HEK293T (cell line): Measurements from ENCODE around the gene EPHX1.

Source experiments
- CTCF ChIA-PET: fragments of 350-600 bp; formaldehyde crosslinking; extraction: SDS; loops from one replicate; lab custom pipeline; 2021; ENCODE audit warnings: antibody characterized with exemption, inconsistent platforms; lab: Yijun Ruan, JAX
- POLR2A ChIA-PET: fragments of 350-600 bp; formaldehyde crosslinking; extraction: SDS; loops from one replicate; lab custom pipeline; 2020; ENCODE audit warnings: antibody characterized with exemption, inconsistent platforms; lab: Yijun Ruan, JAX
- DNase-seq: peaks from one replicate; pipeline ENCODE4 v3.0.0; 2012; ENCODE audit warnings: mixed read lengths; ENCODE audit errors: extremely low spot score
- ARNT ChIP-seq: fragments of 450-650 bp; IDR thresholded peaks from 2 replicates; pipeline ENCODE4 v1.6.1; 2017; ENCODE audit warnings: mild to moderate bottlenecking
- BHLHE40 ChIP-seq: fragments of 450-650 bp; IDR thresholded peaks from 2 replicates; pipeline ENCODE4 v1.6.1; 2016; ENCODE audit warnings: mild to moderate bottlenecking, moderate library complexity, borderline replicate concordance
- CTBP1 ChIP-seq: fragments of 450-650 bp; IDR thresholded peaks from 2 replicates; pipeline ENCODE4 v1.6.1; 2016; ENCODE audit warnings: borderline replicate concordance
- ELF4 ChIP-seq: fragments of 450-650 bp; IDR thresholded peaks from 2 replicates; pipeline ENCODE4 v1.6.1; 2017; ENCODE audit warnings: antibody characterized with exemption
- FOXA1 ChIP-seq: fragments of 450-650 bp; IDR thresholded peaks from 2 replicates; pipeline ENCODE4 v1.6.1; 2016; ENCODE audit warnings: mild to moderate bottlenecking
- FOXK2 ChIP-seq: fragments of 450-650 bp; IDR thresholded peaks from 2 replicates; pipeline ENCODE4 v1.6.1; 2016; ENCODE audit warnings: mild to moderate bottlenecking
- FOXM1 ChIP-seq: fragments of 450-650 bp; IDR thresholded peaks from 2 replicates; pipeline ENCODE4 v1.6.1; 2017; ENCODE audit warnings: mild to moderate bottlenecking, borderline replicate concordance
- HDGF ChIP-seq: fragments of 450-650 bp; IDR thresholded peaks from 2 replicates; pipeline ENCODE4 v1.6.1; 2017; ENCODE audit warnings: antibody characterized with exemption, borderline replicate concordance
- L3MBTL2 ChIP-seq: fragments of 450-650 bp; conservative IDR thresholded peaks from 2 replicates; pipeline ENCODE4 v1.6.1; 2016; ENCODE audit warnings: mild to moderate bottlenecking
- LEF1 ChIP-seq: fragments of 450-650 bp; IDR thresholded peaks from 2 replicates; pipeline ENCODE4 v1.6.1; 2017; ENCODE audit warnings: mild to moderate bottlenecking, borderline replicate concordance
- NFRKB ChIP-seq: fragments of 450-650 bp; IDR thresholded peaks from 2 replicates; pipeline ENCODE4 v1.6.1; 2016; ENCODE audit warnings: mild to moderate bottlenecking, moderate library complexity
- SP1 ChIP-seq: fragments of 450-650 bp; IDR thresholded peaks from 2 replicates; pipeline ENCODE4 v1.6.1; 2017
- SUZ12 ChIP-seq: fragments of 450-650 bp; IDR thresholded peaks from 2 replicates; pipeline ENCODE4 v1.6.1; 2016; ENCODE audit warnings: mild to moderate bottlenecking
- TARDBP ChIP-seq: fragments of 450-650 bp; IDR thresholded peaks from 2 replicates; pipeline ENCODE4 v1.6.1; 2016
- ZNF384 ChIP-seq: fragments of 450-650 bp; IDR thresholded peaks from 2 replicates; pipeline ENCODE4 v1.6.1; 2016
- TF ChIP-seq, protein P1 (sequence below): fragments of 450-650 bp; IDR thresholded peaks from 2 replicates; pipeline ENCODE4 v1.6.1; 2016

Gene EPHX1

GRCh38 chr1:225850370-225850769, 40.4 kb downstream of the EPHX1 start:
- ChIA-PET POLR2A (interaction anchor here (1.3 kb wide), 1 partner anchor 74 kb away, joined by 3 read pairs; the partner anchor contains the start of gene PYCR2), CTCF (interaction anchor here (0.7 kb wide), 1 partner anchor 111 kb away, joined by 3 read pairs; no protein-coding TSS in a partner anchor)
- TF ChIP-seq ZNF384 = no peak
- TF ChIP-seq NFRKB = no peak
- no peak for TF ChIP-seq FOXK2
- TF ChIP-seq SUZ12 = no peak
- TF ChIP-seq ARNT = no peak
- no peak for TF ChIP-seq LEF1
- no peak for TF ChIP-seq SP1
- no peak for TF ChIP-seq ELF4
- no peak for TF ChIP-seq HDGF

DNA sequence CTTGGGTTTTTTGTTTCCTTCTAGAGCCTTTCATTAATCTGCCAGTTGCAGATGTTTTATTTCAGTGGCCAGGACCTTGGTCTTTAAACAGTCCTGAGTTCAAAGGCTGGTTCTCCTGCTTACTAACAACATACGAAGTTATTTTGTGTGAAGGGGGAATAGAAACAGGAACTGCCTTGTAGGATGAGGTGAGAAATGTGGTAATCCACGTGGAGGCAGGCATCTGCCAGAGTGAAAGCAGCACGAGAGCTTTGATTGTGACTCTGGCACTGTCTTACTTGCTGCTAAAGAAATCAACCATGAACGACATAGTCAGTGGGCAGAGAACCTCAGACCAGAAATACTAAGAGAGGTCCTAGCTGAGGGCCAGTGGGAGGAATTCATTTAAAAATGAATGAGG, 41.9 kb downstream of the EPHX1 start:
- no peak for DNase-seq
- ChIA-PET CTCF (no interaction called here), POLR2A (interaction anchor here (1.0 to 1.3 kb wide), 2 partner anchors 31 to 74 kb away, joined by 3 read pairs; partner anchors contain the start of genes SRP9 and TMEM63A)
- no peak for TF ChIP-seq FOXA1
- TF ChIP-seq ZNF384 = no peak
- TF ChIP-seq LEF1 = no peak
- no peak for TF ChIP-seq CTBP1
- no peak for TF ChIP-seq SP1
- TF ChIP-seq BHLHE40 = no peak
- TF ChIP-seq FOXK2 = no peak
- no peak for TF ChIP-seq TARDBP
- TF ChIP-seq ARNT = no peak
- TF ChIP-seq FOXM1 = no peak
- TF ChIP-seq, protein P1, sequence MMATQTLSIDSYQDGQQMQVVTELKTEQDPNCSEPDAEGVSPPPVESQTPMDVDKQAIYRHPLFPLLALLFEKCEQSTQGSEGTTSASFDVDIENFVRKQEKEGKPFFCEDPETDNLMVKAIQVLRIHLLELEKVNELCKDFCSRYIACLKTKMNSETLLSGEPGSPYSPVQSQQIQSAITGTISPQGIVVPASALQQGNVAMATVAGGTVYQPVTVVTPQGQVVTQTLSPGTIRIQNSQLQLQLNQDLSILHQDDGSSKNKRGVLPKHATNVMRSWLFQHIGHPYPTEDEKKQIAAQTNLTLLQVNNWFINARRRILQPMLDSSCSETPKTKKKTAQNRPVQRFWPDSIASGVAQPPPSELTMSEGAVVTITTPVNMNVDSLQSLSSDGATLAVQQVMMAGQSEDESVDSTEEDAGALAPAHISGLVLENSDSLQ = no peak
- no peak for TF ChIP-seq SUZ12
- no peak for TF ChIP-seq HDGF

More at GRCh38 chr1:225850370-225850769, 40.4 kb downstream of the EPHX1 start:
- DNase-seq = no peak

- TF ChIP-seq HDGF (no peak), ELF4 (no peak), CTBP1 (no peak), BHLHE40 (no peak), TARDBP (no peak), L3MBTL2 (no peak), FOXK2 (no peak), SUZ12 (no peak), LEF1 (no peak), ZNF384 (no peak), FOXM1 (no peak), SP1 (no peak), NFRKB (no peak), ARNT (no peak), FOXA1 (no peak)
- TF ChIP-seq, protein P1 = no peak
- DNase-seq = no peak
- ChIA-PET POLR2A (interaction anchor here (1.0 to 1.3 kb wide), 2 partner anchors 30 to 75 kb away, joined by 3 read pairs; partner anchors contain the start of genes SRP9 and TMEM63A), CTCF (no interaction called here)
These were observed 42.6 kb downstream of the EPHX1 start for GRCh38 chr1:225852413-225853124.

DNA sequence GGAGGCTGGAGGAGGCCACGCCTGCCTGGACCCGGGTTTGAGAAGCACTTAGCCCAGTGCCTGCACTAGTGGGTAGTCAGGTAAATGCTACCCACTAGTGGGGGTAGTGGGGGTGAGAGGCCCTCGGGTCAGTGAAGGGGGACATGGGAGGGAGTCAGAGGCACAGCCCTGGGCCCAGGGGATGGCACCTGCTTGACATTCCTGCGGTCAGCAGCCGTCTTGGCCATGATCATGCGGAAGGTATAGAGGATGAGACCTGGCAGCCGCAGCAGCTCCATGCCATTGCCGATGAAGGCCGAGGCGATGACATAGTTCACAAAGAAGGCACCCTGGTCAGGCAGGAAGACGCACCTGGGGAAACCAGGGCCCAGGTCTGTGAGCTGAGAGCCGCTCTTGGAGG, 43.5 kb downstream of the EPHX1 start:
- CTCF ChIA-PET = interaction anchor here (0.6 kb wide), 1 partner anchor 120 kb away, joined by 3 read pairs; no protein-coding TSS in a partner anchor

More for the DNA sequence above, 43.5 kb downstream of the EPHX1 start:
- no peak for TF ChIP-seq NFRKB
- no peak for TF ChIP-seq ZNF384
- no peak for TF ChIP-seq L3MBTL2
- no peak for TF ChIP-seq TARDBP
- no peak for TF ChIP-seq FOXA1
- TF ChIP-seq BHLHE40 = no peak
- TF ChIP-seq FOXK2 = no peak
- no peak for TF ChIP-seq ARNT
- no peak for TF ChIP-seq LEF1
- no peak for TF ChIP-seq HDGF
- no peak for TF ChIP-seq SUZ12
- TF ChIP-seq, protein P1 = no peak
- TF ChIP-seq SP1 = no peak
- TF ChIP-seq FOXM1 = no peak
- no peak for TF ChIP-seq ELF4
- TF ChIP-seq CTBP1 = no peak
- no peak for DNase-seq
- POLR2A ChIA-PET = no interaction called here
